Left kidney (tissue), 8 donors: Measurements from ENCODE around the gene PARD6B. TPM values are rescaled to one million over a fixed set of nuclear protein-coding genes. Genes with fewer than 3 reads are reported as not detected.
A peak's percentile ranks its signal among the peaks of the same experiment; 100 is the strongest.
"Not testable (repeated sequence)": the region's sequence is repeated elsewhere in the genome, so short reads cannot be mapped to it uniquely, and the experiment has no call there.

ENCODE experiments used
- DNase-seq: peaks from one replicate; pipeline ENCODE4 v3.0.0-alpha.2; 2013
- long read RNA-seq, 8 donors: transcript quantifications; one replicate each; lab custom pipeline, GENCODE V29; 2026
- polyA plus RNA-seq: library from polyadenylated mRNA; unstranded; fragments of 120-200 nt; gene quantifications from one replicate; pipeline ENCODE4 v1.2.1, GENCODE V29; 2013; ENCODE audit not compliant: insufficient read length

PARD6B gene
- 30.2 TPM for polyA plus RNA-seq
- long read RNA-seq, donor 1, full-length matches to known transcripts: 13 of 22 reads
- long read RNA-seq, donor 1, partial matches to known transcripts: 9 of 22 reads
- long read RNA-seq, donor 1, other reads (novel, unspliced or antisense): 0 of 22 reads
- long read RNA-seq, donor 2, full-length matches to known transcripts: 6 of 6 reads
- long read RNA-seq, donor 2, partial matches to known transcripts: 0 of 6 reads
- long read RNA-seq, donor 2, other reads (novel, unspliced or antisense): 0 of 6 reads
- long read RNA-seq, donor 3, full-length matches to known transcripts: 7 of 7 reads
- long read RNA-seq, donor 3, partial matches to known transcripts: 0 of 7 reads
- long read RNA-seq, donor 3, other reads (novel, unspliced or antisense): 0 of 7 reads
- long read RNA-seq, donor 4: 0 reads
- long read RNA-seq, donor 5, full-length matches to known transcripts: 5 of 5 reads
- long read RNA-seq, donor 5, partial matches to known transcripts: 0 of 5 reads
- long read RNA-seq, donor 5, other reads (novel, unspliced or antisense): 0 of 5 reads
- long read RNA-seq, donor 6, full-length matches to known transcripts: 12 of 12 reads
- long read RNA-seq, donor 6, partial matches to known transcripts: 0 of 12 reads
- long read RNA-seq, donor 6, other reads (novel, unspliced or antisense): 0 of 12 reads
- long read RNA-seq, donor 7, full-length matches to known transcripts: 9 of 9 reads
- long read RNA-seq, donor 7, partial matches to known transcripts: 0 of 9 reads
- long read RNA-seq, donor 7, other reads (novel, unspliced or antisense): 0 of 9 reads
- long read RNA-seq, donor 8, full-length matches to known transcripts: 5 of 5 reads
- long read RNA-seq, donor 8, partial matches to known transcripts: 0 of 5 reads
- long read RNA-seq, donor 8, other reads (novel, unspliced or antisense): 0 of 5 reads

- peak; percentile 97 for DNase-seq
Measured at GRCh38 chr20:50731055-50731929, at the start of gene PARD6B. PARD6B (plus strand) TSS chr20:50731580; CDS start chr20:50731787, 207 bp downstream.

- no peak for DNase-seq
Measured at GRCh38 chr20:50682065-50682464, 49.3 kb upstream of the PARD6B start.

- no peak for DNase-seq
Measured at GRCh38 chr20:50682947-50683530, 48.3 kb upstream of the PARD6B start.

- DNase-seq: no peak
Measured at GRCh38 chr20:50683570-50683969, 47.8 kb upstream of the PARD6B start.

GRCh38 chr20:50686821-50687220, 44.6 kb upstream of the PARD6B start:
- DNase-seq: no peak

GRCh38 chr20:50688256-50688975, 43.0 kb upstream of the PARD6B start:
- no peak for DNase-seq

GRCh38 chr20:50689864-50690649, 41.3 kb upstream of the PARD6B start:
- DNase-seq: no peak

GRCh38 chr20:50690650-50691572, 40.5 kb upstream of the PARD6B start, which contains the start of gene RIPOR3:
RIPOR3 (minus strand) TSS chr20:50691542; CDS start chr20:50691128, 414 bp downstream.
- no peak for DNase-seq

- DNase-seq: no peak
Measured at GRCh38 chr20:50691573-50692551, 39.5 kb upstream of the PARD6B start.

- DNase-seq: no peak
Measured at GRCh38 chr20:50692552-50692933, 38.8 kb upstream of the PARD6B start.

- no peak for DNase-seq
Measured at GRCh38 chr20:50693001-50693400, 38.4 kb upstream of the PARD6B start.

- DNase-seq: no peak
Measured at GRCh38 chr20:50694379-50695134, 36.8 kb upstream of the PARD6B start.

- no peak for DNase-seq
Measured at GRCh38 chr20:50695135-50695872, 36.1 kb upstream of the PARD6B start.

GRCh38 chr20:50698255-50698654, 33.1 kb upstream of the PARD6B start:
- not testable (repeated sequence) for DNase-seq

- no peak for DNase-seq
Measured at GRCh38 chr20:50699688-50700087, 31.7 kb upstream of the PARD6B start.
